Neural progenitor cell (in vitro differentiated cells): ENCODE measurements around the gene TSHB.

Experiments used
- EZH2 ChIP-seq: fragments of 200-600 bp; sonication (generic); IDR thresholded peaks from 2 replicates; pipeline ENCODE4 v1.6.1; 2017; ENCODE audit warnings: antibody characterized with exemption, mild to moderate bottlenecking, moderate library complexity
- TF ChIP-seq, protein P1 (sequence below): fragments of 200-600 bp; sonication (generic); IDR thresholded peaks from 2 replicates; pipeline ENCODE4 v1.5.1; 2017; ENCODE audit warnings: antibody characterized with exemption, mild to moderate bottlenecking

DNA sequence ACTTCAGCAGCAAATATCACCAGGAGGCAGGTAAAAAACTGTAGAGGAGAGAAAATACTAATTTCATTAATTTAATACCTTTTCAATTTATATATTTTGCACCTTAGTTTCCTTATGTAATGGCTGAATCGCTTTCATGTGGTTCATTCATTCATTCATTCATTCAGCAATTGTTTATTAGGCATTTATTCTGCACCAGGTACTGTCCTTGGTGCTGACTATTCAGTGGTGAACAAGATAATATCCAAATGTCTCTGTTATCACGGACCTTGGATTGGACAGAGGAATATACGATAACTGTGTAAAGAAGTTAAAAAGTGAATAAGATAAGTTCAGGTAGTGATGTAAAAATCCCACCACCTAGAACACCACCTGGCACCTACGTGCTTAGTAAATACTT, 30.9 kb downstream of the TSHB start:
- TF ChIP-seq EZH2: no peak
- TF ChIP-seq, protein P1, sequence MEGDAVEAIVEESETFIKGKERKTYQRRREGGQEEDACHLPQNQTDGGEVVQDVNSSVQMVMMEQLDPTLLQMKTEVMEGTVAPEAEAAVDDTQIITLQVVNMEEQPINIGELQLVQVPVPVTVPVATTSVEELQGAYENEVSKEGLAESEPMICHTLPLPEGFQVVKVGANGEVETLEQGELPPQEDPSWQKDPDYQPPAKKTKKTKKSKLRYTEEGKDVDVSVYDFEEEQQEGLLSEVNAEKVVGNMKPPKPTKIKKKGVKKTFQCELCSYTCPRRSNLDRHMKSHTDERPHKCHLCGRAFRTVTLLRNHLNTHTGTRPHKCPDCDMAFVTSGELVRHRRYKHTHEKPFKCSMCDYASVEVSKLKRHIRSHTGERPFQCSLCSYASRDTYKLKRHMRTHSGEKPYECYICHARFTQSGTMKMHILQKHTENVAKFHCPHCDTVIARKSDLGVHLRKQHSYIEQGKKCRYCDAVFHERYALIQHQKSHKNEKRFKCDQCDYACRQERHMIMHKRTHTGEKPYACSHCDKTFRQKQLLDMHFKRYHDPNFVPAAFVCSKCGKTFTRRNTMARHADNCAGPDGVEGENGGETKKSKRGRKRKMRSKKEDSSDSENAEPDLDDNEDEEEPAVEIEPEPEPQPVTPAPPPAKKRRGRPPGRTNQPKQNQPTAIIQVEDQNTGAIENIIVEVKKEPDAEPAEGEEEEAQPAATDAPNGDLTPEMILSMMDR: no peak
